Peyer's patch (tissue), 4 donors: ENCODE data around the gene MIS18BP1. TPM values are rescaled to one million over a fixed set of nuclear protein-coding genes. Genes with fewer than 3 reads are reported as not detected.
"Not testable (repeated sequence)": the region's sequence is repeated elsewhere in the genome, so short reads cannot be mapped to it uniquely, and the experiment has no call there.

Experiments
- DNase-seq, 3 donors: peaks; one replicate each; pipeline ENCODE4 v3.0.0-alpha.2; 2017 to 2019
- H3K27ac ChIP-seq, 4 donors: fragments of 200-600 bp; sonication (generic); one replicate each; pipeline ENCODE4 v1.5.1; 2016 to 2019
- H3K27me3 ChIP-seq, 2 donors: fragments of 200-600 bp; sonication (generic); one replicate each; pipeline ENCODE4 v1.5.1; 2019
- H3K36me3 ChIP-seq, 3 donors: fragments of 200-600 bp; sonication (generic); one replicate each; pipeline ENCODE4 v1.5.1; 2016 to 2019
- H3K4me1 ChIP-seq, 4 donors: fragments of 200-600 bp; sonication (generic); one replicate each; pipeline ENCODE4 v1.5.1; 2016 to 2019
- H3K4me3 ChIP-seq, 4 donors: fragments of 200-600 bp; sonication (generic); 1 replicate in 3 of 4; 2 replicates in 1 of 4; pipeline ENCODE4 v1.5.1; 2016 to 2019; ENCODE audit warnings: mild to moderate bottlenecking in 1 of 4
- H3K9me3 ChIP-seq, 4 donors: fragments of 200-600 bp; sonication (generic); one replicate each; pipeline ENCODE4 v1.5.1; 2016 to 2019; ENCODE audit warnings: mild to moderate bottlenecking in 1 of 4
- POLR2A ChIP-seq, 2 donors: fragments of 450-650 bp; IDR thresholded peaks; one replicate each; pipeline ENCODE4 v1.5.1; 2017; ENCODE audit warnings: antibody characterized with exemption in 2 of 2, mild to moderate bottlenecking in 2 of 2, moderate library complexity in 2 of 2
- total RNA-seq, 4 donors: library from RNA; depleted of rRNA; stranded (reverse); fragments of >200 nt; gene quantifications; one replicate each; pipeline ENCODE4 v1.1.0, GENCODE V29; 2016
- TF ChIP-seq, protein P1 (sequence below), 6 experiments: fragments of 450-650 bp in 4 of 6; fragments of 200-600 bp in 2 of 6; sonication (generic) in 1 of 6; IDR thresholded peaks; one replicate each; pipeline ENCODE4 v1.5.1; 2017 to 2019; ENCODE audit warnings: antibody characterized with exemption in 6 of 6, mild to moderate bottlenecking in 3 of 6, moderate library complexity in 1 of 6

MIS18BP1 gene
- total RNA-seq, 4 donors from 2014 or later: 21.9 to 80.9 (median 26.4) TPM

DNA sequence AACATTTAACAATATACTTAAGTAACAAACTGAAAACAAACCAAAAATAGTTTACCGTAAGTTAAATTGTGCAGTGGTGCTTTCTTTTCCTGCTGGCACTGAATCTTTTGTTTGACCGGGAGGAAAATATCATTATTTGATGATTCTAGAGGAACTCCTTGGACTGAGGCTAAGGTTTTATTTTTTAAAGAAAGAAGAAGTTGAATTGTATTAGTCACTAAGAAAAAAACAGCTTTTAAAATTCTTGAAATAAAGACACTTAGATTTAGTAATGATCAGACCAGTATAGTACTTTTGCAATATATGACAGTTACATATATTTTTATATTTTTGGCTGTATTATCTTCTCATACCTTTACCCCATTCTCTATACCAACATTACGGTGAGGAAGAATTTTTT, 10.3 kb downstream of the MIS18BP1 start:
- H3K9me3 ChIP-seq: no peaks in the 10 kb centered on the region
- no peaks in the 10 kb centered on the region for H3K4me1 ChIP-seq
- H3K36me3 ChIP-seq: peaks cover 0 to 11% (median 0%) of the 10 kb centered on the region in 3 donors
- no peak for TF ChIP-seq POLR2A (IDR thresholded peaks at IDR 0.05)
- H3K27me3 ChIP-seq: no peaks in the 10 kb centered on the region
- no peak overlapping the region for H3K27ac ChIP-seq
- DNase-seq: no peak
- H3K4me3 ChIP-seq: no peak overlapping the region

DNA sequence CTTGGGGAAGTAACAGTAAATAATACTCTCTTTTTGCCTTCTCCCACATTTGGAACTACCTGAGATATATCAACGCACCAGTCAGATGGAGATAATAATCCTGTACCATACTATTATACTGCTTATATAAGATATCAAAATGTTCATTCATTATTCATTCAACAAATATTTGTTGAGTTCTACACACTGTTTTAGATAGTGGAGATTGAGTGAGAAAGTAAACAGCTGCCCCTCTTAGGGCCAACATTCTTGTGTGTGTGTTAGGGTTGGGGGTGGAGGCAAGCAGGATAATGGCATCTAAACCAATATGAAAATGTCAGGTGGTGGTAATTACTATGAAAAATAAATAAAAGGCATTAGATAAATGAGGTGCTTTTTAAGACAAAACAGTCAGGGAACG, 14.0 kb downstream of the MIS18BP1 start:
- Histone ChIP-seq H3K36me3 (peaks cover 0 to 19% (median 0%) of the 10 kb centered on the region in 3 donors), H3K27me3 (no peaks in the 10 kb centered on the region), H3K4me3 (no peak overlapping the region), H3K27ac (no peak overlapping the region), H3K9me3 (no peaks in the 10 kb centered on the region), H3K4me1 (no peaks in the 10 kb centered on the region)
- no peak for TF ChIP-seq POLR2A (IDR thresholded peaks at IDR 0.05)
- TF ChIP-seq, protein P1, sequence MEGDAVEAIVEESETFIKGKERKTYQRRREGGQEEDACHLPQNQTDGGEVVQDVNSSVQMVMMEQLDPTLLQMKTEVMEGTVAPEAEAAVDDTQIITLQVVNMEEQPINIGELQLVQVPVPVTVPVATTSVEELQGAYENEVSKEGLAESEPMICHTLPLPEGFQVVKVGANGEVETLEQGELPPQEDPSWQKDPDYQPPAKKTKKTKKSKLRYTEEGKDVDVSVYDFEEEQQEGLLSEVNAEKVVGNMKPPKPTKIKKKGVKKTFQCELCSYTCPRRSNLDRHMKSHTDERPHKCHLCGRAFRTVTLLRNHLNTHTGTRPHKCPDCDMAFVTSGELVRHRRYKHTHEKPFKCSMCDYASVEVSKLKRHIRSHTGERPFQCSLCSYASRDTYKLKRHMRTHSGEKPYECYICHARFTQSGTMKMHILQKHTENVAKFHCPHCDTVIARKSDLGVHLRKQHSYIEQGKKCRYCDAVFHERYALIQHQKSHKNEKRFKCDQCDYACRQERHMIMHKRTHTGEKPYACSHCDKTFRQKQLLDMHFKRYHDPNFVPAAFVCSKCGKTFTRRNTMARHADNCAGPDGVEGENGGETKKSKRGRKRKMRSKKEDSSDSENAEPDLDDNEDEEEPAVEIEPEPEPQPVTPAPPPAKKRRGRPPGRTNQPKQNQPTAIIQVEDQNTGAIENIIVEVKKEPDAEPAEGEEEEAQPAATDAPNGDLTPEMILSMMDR (IDR thresholded peaks at IDR 0.05): no peak
- DNase-seq: no peak

DNA sequence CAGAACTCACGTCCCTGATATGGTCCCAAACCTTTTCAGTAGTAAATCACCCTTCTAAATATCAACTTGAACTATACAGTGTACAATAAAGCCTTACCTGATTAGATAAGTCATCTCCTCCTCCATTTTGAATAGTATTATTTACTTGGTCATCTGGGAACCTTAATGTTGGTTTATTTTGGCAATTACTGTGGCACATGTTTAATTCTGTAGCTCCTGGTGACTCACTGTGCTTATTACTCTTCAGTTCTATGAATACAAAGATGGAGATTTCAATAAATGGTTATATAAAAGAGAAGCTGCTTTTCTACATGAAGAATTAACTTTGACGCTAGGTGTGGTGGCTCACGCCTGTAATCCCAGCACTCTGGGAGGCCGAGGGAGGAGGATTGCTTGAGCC, 25.4 kb downstream of the MIS18BP1 start:
- Histone ChIP-seq H3K4me3 (no peak overlapping the region), H3K36me3 (peaks cover 0 to 62% (median 0%) of the 10 kb centered on the region in 3 donors)

DNA sequence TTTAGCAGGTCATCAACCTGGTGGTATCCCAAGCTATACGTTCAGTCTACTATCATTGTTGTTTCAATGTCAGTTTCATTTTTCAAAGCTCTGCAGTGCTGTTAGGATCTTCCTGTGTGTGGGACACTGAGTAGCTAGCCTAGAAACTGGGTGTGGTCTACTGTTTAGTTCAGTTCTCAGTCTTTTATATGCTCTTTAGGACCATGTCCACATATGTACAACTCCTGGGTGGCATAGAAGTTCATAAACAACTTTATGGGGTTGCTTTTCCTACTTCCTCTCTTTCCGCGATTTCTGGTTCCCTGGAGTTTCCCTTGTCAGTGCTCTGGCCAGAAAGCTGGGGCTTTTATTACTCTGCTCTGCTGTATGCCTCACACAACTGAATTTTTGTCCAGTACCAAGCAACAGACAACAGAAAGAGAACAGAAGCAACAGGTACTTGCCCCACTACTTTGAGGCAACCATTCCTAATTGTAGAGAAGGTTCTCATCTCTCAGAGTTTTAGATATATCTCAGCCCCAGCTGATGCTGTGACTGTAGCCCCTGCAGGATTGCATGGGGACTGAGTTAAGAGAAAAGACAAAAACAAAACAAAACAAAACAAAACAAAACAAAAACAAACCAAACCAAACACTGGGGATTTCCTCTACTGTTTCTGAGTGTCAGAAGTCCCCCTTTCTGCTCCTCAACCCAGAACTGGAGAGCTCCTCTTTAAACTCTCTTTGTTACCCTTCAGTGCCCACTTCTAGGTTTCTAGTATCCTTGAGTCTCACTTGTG, 30.3 kb downstream of the MIS18BP1 start:
- no peak for DNase-seq
- Histone ChIP-seq H3K36me3 (peaks cover 0 to 29% (median 0%) of the 10 kb centered on the region in 3 donors), H3K4me1 (no peaks in the 10 kb centered on the region), H3K27ac (no peak overlapping the region), H3K4me3 (no peak overlapping the region), H3K27me3 (no peaks in the 10 kb centered on the region), H3K9me3 (no peaks in the 10 kb centered on the region)
- TF ChIP-seq, protein P1 (IDR thresholded peaks at IDR 0.05): no peak
- no peak for TF ChIP-seq POLR2A (IDR thresholded peaks at IDR 0.05)

More for the DNA sequence above, 25.4 kb downstream of the MIS18BP1 start:
- H3K4me1 ChIP-seq: no peaks in the 10 kb centered on the region
- no peaks in the 10 kb centered on the region for H3K27me3 ChIP-seq
- DNase-seq: no peak
- TF ChIP-seq, protein P1 (IDR thresholded peaks at IDR 0.05): no peak
- TF ChIP-seq POLR2A (IDR thresholded peaks at IDR 0.05): no peak
- H3K9me3 ChIP-seq: no peaks in the 10 kb centered on the region
- no peak overlapping the region for H3K27ac ChIP-seq

DNA sequence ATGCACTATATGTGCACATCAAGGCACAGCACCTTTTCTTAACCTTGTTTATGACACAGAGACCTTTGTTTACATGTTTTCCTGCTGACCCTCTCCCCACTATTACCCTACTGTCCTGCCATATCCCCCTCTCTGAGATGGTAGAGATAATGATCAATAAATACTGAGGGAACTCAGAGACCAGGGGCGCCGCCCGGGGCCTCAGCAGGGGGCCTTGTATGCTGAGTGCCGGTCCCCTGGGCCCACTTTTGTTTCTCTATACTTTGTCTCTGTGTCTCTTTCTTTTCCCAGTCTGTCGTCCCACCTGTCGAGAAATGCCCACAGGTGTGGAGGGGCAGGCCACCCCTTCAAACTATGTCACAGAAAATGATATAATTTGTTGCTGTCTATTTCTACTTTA, 38.7 kb downstream of the MIS18BP1 start:
- H3K36me3 ChIP-seq: peaks cover 0 to 58% (median 0%) of the 10 kb centered on the region in 3 donors
- not testable (repeated sequence) for H3K27ac ChIP-seq, H3K27me3 ChIP-seq, DNase-seq, H3K9me3 ChIP-seq, H3K4me3 ChIP-seq, H3K4me1 ChIP-seq

- DNase-seq, H3K27me3 ChIP-seq, H3K4me3 ChIP-seq, H3K9me3 ChIP-seq, H3K4me1 ChIP-seq, H3K27ac ChIP-seq: not testable (repeated sequence)
- peaks cover 0 to 60% (median 0%) of the 10 kb centered on the region in 3 donors for H3K36me3 ChIP-seq
These were observed 39.3 kb downstream of the MIS18BP1 start for GRCh38 chr14:45213716-45214115.

DNA sequence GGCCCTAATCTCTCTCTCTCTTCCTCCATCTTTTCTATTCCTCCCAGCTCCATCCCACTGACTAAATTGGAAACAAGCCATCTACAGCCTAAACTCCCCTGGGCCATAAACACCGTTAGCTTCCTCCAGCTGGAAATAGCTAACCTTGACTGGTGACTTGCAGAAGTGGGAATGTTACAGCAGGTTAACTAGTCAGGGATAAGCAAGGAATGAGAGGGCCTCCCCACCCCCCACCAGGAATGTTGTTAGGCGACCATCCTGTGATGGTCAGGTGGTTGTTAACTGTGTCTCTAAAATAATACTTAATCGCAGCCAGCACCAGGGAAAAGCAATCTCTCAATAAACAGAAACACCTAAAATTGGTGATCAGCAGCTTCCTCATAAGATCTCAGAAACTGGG, 40.8 kb downstream of the MIS18BP1 start:
- TF ChIP-seq, protein P1 (IDR thresholded peaks at IDR 0.05): no peak
- no peak for TF ChIP-seq POLR2A (IDR thresholded peaks at IDR 0.05)
- H3K27ac ChIP-seq: no peak overlapping the region

More for the DNA sequence above, 40.8 kb downstream of the MIS18BP1 start:
- Histone ChIP-seq H3K4me1 (no peaks in the 10 kb centered on the region), H3K9me3 (no peaks in the 10 kb centered on the region), H3K27me3 (no peaks in the 10 kb centered on the region), H3K4me3 (no peak overlapping the region), H3K36me3 (peaks cover 0 to 50% (median 0%) of the 10 kb centered on the region in 3 donors)
- DNase-seq: no peak
